GM23248 (cell line): Measurements from ENCODE around the gene PRKCE. TPM values are rescaled to one million over a fixed set of nuclear protein-coding genes. Genes with fewer than 3 reads are reported as not detected.
"Not testable (repeated sequence)": the region's sequence is repeated elsewhere in the genome, so short reads cannot be mapped to it uniquely, and the experiment has no call there.

ENCODE experiments used
- DNase-seq: peaks from one replicate; pipeline ENCODE4 v3.0.0-alpha.2; 2015
- H2AFZ ChIP-seq: fragments of 200-600 bp; sonication (generic); 2 replicates; pipeline ENCODE4 v1.6.1; 2016; ENCODE audit warnings: antibody characterized with exemption
- H3F3A ChIP-seq: fragments of 200-600 bp; sonication (generic); 2 replicates; pipeline ENCODE4 v1.6.1; 2016; ENCODE audit warnings: mild to moderate bottlenecking, antibody characterized with exemption, mixed run types; ENCODE audit not compliant: insufficient read depth
- H3K27ac ChIP-seq: fragments of 200-600 bp; sonication (generic); 2 replicates; pipeline ENCODE4 v1.5.1; 2016; ENCODE audit warnings: mild to moderate bottlenecking
- H3K27me3 ChIP-seq: fragments of 200-600 bp; sonication (generic); replicated peaks from 2 replicates; pipeline ENCODE4 v1.6.1; 2016; ENCODE audit warnings: mild to moderate bottlenecking; ENCODE audit not compliant: insufficient read depth
- H3K36me3 ChIP-seq: fragments of 200-600 bp; sonication (generic); 2 replicates; pipeline ENCODE4 v1.6.1; 2016; ENCODE audit warnings: low read depth, mild to moderate bottlenecking
- H3K4me1 ChIP-seq: fragments of 200-600 bp; sonication (generic); 2 replicates; pipeline ENCODE4 v1.6.1; 2016; ENCODE audit warnings: mild to moderate bottlenecking; ENCODE audit not compliant: insufficient read depth
- H3K4me2 ChIP-seq: fragments of 200-600 bp; sonication (generic); one replicate; pipeline ENCODE4 v1.6.1; 2016; ENCODE audit warnings: mild to moderate bottlenecking; ENCODE audit not compliant: unreplicated experiment
- H3K4me3 ChIP-seq: fragments of 200-600 bp; sonication (generic); 2 replicates; pipeline ENCODE4 v1.5.1; 2016; ENCODE audit warnings: mild to moderate bottlenecking
- H3K79me2 ChIP-seq: fragments of 200-600 bp; sonication (generic); 2 replicates; pipeline ENCODE4 v1.6.1; 2016; ENCODE audit warnings: mild to moderate bottlenecking; ENCODE audit not compliant: insufficient read depth
- H3K9ac ChIP-seq: fragments of 200-600 bp; sonication (generic); 2 replicates; pipeline ENCODE4 v1.6.1; 2016; ENCODE audit warnings: mild to moderate bottlenecking
- H3K9me2 ChIP-seq: fragments of 200-600 bp; sonication (generic); 2 replicates; pipeline ENCODE4 v1.6.1; 2016; ENCODE audit warnings: mixed run types, mild to moderate bottlenecking, moderate library complexity; ENCODE audit not compliant: insufficient read depth
- H3K9me3 ChIP-seq: fragments of 200-600 bp; sonication (generic); one replicate; pipeline ENCODE4 v1.6.1; 2017; ENCODE audit warnings: low read depth
- H4K20me1 ChIP-seq: fragments of 200-600 bp; sonication (generic); 2 replicates; pipeline ENCODE4 v1.6.0; 2016; ENCODE audit not compliant: insufficient read depth
- EZH2 ChIP-seq: fragments of 200-600 bp; sonication (generic); IDR thresholded peaks from 2 replicates; pipeline ENCODE4 v1.6.1; 2018; ENCODE audit warnings: antibody characterized with exemption, mild to moderate bottlenecking; ENCODE audit not compliant: insufficient read depth, poor library complexity, severe bottlenecking
- EZH2phosphoT487 ChIP-seq: fragments of 200-600 bp; sonication (generic); IDR thresholded peaks from 2 replicates; pipeline ENCODE4 v1.6.1; 2018; ENCODE audit warnings: antibody characterized with exemption, moderate library complexity, mild to moderate bottlenecking, low read depth; ENCODE audit not compliant: insufficient read depth
- WGBS, 2 experiments: methylation state at CpG; one replicate each; pipeline ENCODE4 v1.1.6; 2015 to 2017; ENCODE audit warnings: low lambda C conversion rate in 2 of 2, low coverage in 1 of 2; ENCODE audit errors: missing lambda C conversion rate in 2 of 2; 5-methylcytosine and 5-hydroxymethylcytosine counted together
- in situ Hi-C: fragments of 300-500 bp; cut with MboI; formaldehyde crosslinking; loops from 2 replicates; pipeline ENCODE4 v1.15.0; 2020
- polyA plus RNA-seq: library from polyadenylated mRNA; unstranded; fragments of >200 nt; fragmentation: Nextera tagmentation; extraction: Ambion mirVana; gene quantifications from 2 replicates; pipeline ENCODE4 v1.2.1, GENCODE V29; 2016
- total RNA-seq: library from RNA; depleted of rRNA; stranded (reverse); fragments of >200 nt; shearing (Covaris generic); gene quantifications from 2 replicates; pipeline ENCODE4 v1.2.3, GENCODE V29; 2014

PRKCE gene
- total and polyA plus RNA-seq, 2 experiments from 2014 or later: 5.9 to 7.0 TPM

DNA sequence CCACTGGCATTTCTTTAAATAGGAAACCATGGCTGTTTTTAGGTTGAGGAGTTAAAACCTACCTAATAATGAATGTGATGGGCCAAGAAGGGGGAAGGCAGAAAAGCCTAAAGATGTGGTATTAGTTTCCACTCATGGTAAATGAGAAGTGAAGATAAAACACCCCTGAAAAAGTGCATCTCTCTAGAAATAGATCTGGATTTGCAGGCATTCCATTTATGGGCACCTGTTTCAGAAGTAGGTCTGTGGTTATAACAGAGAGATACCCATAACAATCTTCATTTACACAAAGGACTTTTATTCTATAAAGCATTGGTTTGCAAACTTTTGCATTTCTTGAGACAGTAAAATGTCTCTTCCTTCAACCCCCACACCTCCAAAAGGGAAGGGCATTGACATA is 62.1 kb downstream of the PRKCE start:
- H3K27ac ChIP-seq: no peak overlapping the region
- H3K4me2 ChIP-seq: no peak overlapping the region
- no peak overlapping the region for H3K9ac ChIP-seq
- H3K9me3 ChIP-seq: no peaks in the 10 kb centered on the region
- H3K4me1 ChIP-seq: no peaks in the 10 kb centered on the region
- no peaks in the 10 kb centered on the region for H3K36me3 ChIP-seq
- H3K4me3 ChIP-seq: no peak overlapping the region
- in situ Hi-C loops: no loop called here
- H4K20me1 ChIP-seq: no peaks in the 10 kb centered on the region; the same call in 1 of the 2 replicates
- no peaks in the 10 kb centered on the region for H3K27me3 ChIP-seq
- H3K79me2 ChIP-seq: peaks cover 70% of the 10 kb centered on the region
- no peak for TF ChIP-seq EZH2
- no peak for TF ChIP-seq EZH2phosphoT487
- no peaks in the 10 kb centered on the region for H3K9me2 ChIP-seq
- no peak for DNase-seq
- H3F3A ChIP-seq: no peaks in the 10 kb centered on the region
- H2AFZ ChIP-seq: no peak overlapping the region

DNA sequence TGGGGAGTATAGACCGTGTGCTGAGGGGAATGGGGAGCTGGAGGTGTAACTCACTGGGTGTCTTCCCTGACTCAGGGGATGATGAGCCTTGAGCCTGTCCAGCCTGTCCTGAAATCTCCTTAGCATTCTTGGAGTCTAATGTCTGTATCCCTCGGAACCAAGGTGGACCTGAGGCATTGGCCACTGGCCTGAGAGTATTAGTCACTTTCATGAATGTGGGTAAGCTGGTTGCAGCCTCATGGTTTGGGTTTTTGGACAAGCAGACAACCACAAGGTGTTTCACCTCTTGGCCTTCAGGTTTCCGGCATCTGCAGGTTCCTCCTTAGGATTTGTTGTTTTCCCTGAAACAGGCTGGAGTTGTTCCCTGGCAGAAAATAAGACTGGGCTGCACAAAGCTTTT is 63.2 kb downstream of the PRKCE start:
- TF ChIP-seq EZH2 (no peak), EZH2phosphoT487 (no peak)
- no peak for DNase-seq
- H4K20me1 ChIP-seq: no peaks in the 10 kb centered on the region; the same call in 1 of the 2 replicates
- H3K27ac ChIP-seq: no peak overlapping the region
- H3K9me2 ChIP-seq: no peaks in the 10 kb centered on the region
- H2AFZ ChIP-seq: no peak overlapping the region
- H3K9me3 ChIP-seq: no peaks in the 10 kb centered on the region
- H3K36me3 ChIP-seq: no peaks in the 10 kb centered on the region
- in situ Hi-C loops: no loop called here
- no peak overlapping the region for H3K9ac ChIP-seq
- H3F3A ChIP-seq: no peaks in the 10 kb centered on the region
- WGBS, 2 experiments: 93% methylated on average over 3 of the region's 3 CpGs
- no peaks in the 10 kb centered on the region for H3K4me1 ChIP-seq
- H3K27me3 ChIP-seq: no peaks in the 10 kb centered on the region
- H3K4me3 ChIP-seq: no peak overlapping the region
- H3K4me2 ChIP-seq: no peak overlapping the region
- peaks cover 67% of the 10 kb centered on the region for H3K79me2 ChIP-seq

DNA sequence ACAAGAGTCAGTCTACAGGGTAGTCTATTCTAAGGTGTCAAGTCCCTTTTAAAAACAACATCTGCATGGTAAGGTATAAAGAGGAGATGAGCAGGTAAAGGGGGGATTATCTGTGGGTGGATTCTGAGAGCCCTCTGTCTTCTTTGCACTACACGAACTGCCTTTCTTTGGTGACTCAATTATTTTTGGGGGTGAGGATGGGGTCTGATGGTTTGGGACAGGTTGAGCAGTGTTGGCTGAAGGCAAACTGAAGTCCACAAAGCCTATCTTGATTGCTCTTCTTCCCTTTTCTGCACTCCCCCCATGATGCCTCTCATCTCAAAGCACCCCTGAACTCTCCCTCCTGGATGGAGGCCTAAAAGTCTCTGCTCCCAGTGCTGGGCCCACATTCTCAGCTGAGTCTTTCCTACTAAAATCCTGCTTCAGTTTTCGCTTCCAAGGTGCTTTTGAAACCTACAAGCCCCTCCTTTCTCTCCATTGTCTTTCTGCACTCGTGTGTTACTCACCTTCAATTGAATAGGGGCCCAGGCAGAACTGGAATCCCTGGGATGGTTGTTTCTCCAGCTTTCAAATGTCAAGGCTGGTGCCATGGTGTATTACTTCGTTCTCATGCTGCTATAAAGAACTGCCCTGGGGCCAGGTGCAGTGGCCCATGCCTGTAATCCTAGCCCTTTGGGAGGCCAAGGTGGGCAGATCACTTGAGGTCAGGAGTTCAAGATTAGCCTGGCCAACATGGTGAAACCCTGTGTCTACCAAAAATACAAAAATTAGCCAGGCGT is 64.3 kb downstream of the PRKCE start:
- Histone ChIP-seq H3K9ac (no peak overlapping the region), H3K27me3 (no peaks in the 10 kb centered on the region), H3K4me1 (no peaks in the 10 kb centered on the region), H3K36me3 (no peaks in the 10 kb centered on the region), H3K9me3 (no peaks in the 10 kb centered on the region), H3K27ac (no peak overlapping the region), H3K4me2 (no peak overlapping the region), H3F3A (no peaks in the 10 kb centered on the region), H3K79me2 (peaks cover 64% of the 10 kb centered on the region), H4K20me1 (no peaks in the 10 kb centered on the region; the same call in 1 of the 2 replicates), H3K9me2 (no peaks in the 10 kb centered on the region), H2AFZ (no peak overlapping the region), H3K4me3 (no peak overlapping the region)
- WGBS, 2 experiments: 96 to 97% methylated on average over 5 of the region's 5 CpGs
- in situ Hi-C loops: no loop called here
- no peak for DNase-seq
- TF ChIP-seq EZH2phosphoT487 (no peak), EZH2 (no peak)

DNA sequence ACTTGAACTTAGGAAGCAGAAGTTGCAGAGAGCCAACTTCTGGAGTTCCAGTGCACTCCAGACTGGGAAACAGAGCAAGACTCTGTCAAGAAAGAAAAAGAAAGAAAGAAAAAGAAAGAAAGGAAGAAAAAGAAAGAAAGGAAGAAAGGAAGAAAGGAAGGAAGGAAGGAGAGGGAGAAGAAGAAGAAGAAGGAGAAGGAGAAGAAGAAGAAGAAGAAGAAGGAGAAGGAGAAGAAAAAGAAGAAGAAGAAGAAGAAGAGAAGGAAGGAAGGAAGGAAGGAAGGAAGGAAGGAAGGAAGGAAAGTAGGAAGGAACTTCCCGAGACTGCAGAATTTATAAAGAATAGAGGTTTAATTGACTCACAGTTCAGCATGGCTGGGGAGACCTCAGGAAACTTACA is 65.0 kb downstream of the PRKCE start:
- H3K27me3 ChIP-seq, H3F3A ChIP-seq, H3K9ac ChIP-seq, H3K9me2 ChIP-seq, H3K4me2 ChIP-seq, H3K9me3 ChIP-seq, H2AFZ ChIP-seq, in situ Hi-C loops, H3K4me3 ChIP-seq, H3K36me3 ChIP-seq, H3K27ac ChIP-seq, DNase-seq, H3K4me1 ChIP-seq, H4K20me1 ChIP-seq: not testable (repeated sequence)
- WGBS, 2 experiments: 91 to 100% methylated on average over 1 of the region's 1 CpG
- H3K79me2 ChIP-seq: peaks cover 64% of the 10 kb centered on the region

DNA sequence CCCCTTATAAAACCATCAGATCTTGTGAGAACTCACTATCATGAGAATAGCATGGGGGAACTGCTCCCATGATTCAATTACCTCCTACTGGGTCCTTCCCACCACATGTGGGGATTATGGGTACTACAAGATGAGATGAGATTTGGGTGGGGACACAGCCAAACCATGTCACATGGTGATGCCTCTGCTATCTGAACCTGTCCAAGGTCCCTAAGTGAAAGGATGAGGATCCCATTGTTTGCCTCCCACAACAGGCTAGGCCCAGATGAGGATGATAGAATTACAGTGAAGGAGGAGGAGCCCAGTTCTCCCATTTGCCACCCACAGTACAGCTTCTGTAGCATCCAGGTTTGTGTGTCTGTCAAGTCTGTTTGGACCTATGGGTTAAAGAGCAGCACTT is 65.4 kb downstream of the PRKCE start:
- Histone ChIP-seq H3K4me2 (no peak overlapping the region), H3K9ac (no peak overlapping the region), H3K4me1 (no peaks in the 10 kb centered on the region), H3F3A (no peaks in the 10 kb centered on the region), H2AFZ (no peak overlapping the region), H3K4me3 (no peak overlapping the region), H4K20me1 (no peaks in the 10 kb centered on the region; the same call in 1 of the 2 replicates), H3K27me3 (no peaks in the 10 kb centered on the region), H3K36me3 (no peaks in the 10 kb centered on the region), H3K9me2 (no peaks in the 10 kb centered on the region), H3K9me3 (no peaks in the 10 kb centered on the region), H3K27ac (no peak overlapping the region), H3K79me2 (peaks cover 65% of the 10 kb centered on the region)
- DNase-seq: no peak
- TF ChIP-seq EZH2phosphoT487: no peak
- TF ChIP-seq EZH2: no peak
- in situ Hi-C loops: no loop called here
